ENCODE measurements around the gene TRIP10. TPM values are rescaled to one million over a fixed set of nuclear protein-coding genes. Genes with fewer than 3 reads are reported as not detected.

Gene TRIP10
- total and polyA plus RNA-seq, 4 donors = 3.4 to 9.9 (median 7.4) TPM

- no peak overlapping the region for H3K27ac ChIP-seq (ENCODE audit: low read depth in 1 of 2, low read length in 2 of 2)
- peaks cover 0 to 43% (median 20%) of the 10 kb centered on the region in 4 donors for H3K4me1 ChIP-seq (ENCODE audit: control insufficient read depth in 4 of 4, insufficient read depth in 4 of 4, low read length in 3 of 4)
- no peaks in the 10 kb centered on the region for H3K27me3 ChIP-seq (ENCODE audit: control insufficient read depth in 4 of 4, insufficient read depth in 4 of 4, low read length in 3 of 4)
- DNase-seq (ENCODE audit: low spot score) = no peak
- H3K9ac ChIP-seq (ENCODE audit: low read depth in 1 of 2, low read length in 2 of 2) = no peak overlapping the region
- peaks cover 28 to 62% (median 52%) of the 10 kb centered on the region in 4 donors for H3K36me3 ChIP-seq (ENCODE audit: control insufficient read depth in 4 of 4, insufficient read depth in 3 of 4, low read depth in 1 of 4, low read length in 3 of 4)
- TF ChIP-seq JUND (IDR thresholded peaks at IDR 0.05) (peak in 1 of 2 donors; percentile 13), NR2F2 (IDR thresholded peaks at IDR 0.05) (no peak)
- WGBS = 75% methylated on average over 10 of the region's 10 CpGs
- H3K9me3 ChIP-seq (ENCODE audit: control insufficient read depth in 4 of 4, low read length in 3 of 4) = no peaks in the 10 kb centered on the region
- no peak overlapping the region for H3K4me3 ChIP-seq (ENCODE audit: low read depth in 1 of 3, low read length in 3 of 3)
Measured at GRCh38 chr19:6711605-6712004, 27.9 kb upstream of the TRIP10 start.

DNA sequence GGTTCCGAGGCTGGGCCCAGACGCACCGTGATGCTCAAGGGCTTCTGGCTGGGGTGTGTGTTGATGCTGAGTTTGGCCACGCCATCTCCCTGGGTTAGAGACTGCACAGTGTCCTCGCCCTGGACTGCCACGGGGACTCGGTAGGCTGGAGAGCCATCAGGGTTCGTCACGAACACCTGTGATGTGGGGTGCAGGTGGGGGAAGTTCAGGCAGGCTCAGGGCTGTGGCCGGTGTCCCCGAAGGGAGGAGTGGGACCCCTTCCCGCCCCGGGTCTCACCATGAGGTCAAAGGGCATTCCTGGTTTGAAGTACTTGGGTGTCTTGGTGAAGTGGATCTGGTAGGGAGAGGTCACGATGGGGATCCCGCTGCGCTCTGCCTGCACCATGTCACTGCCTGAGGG lies 27.2 kb upstream of the TRIP10 start:
- TF ChIP-seq ZBTB33 (IDR thresholded peaks at IDR 0.05) = no peak
- TF ChIP-seq NR2F2 (IDR thresholded peaks at IDR 0.05) = peak; percentile 9
- Histone ChIP-seq H3K9me3 (ENCODE audit: control insufficient read depth in 4 of 4, low read length in 3 of 4) (no peaks in the 10 kb centered on the region), H3K9ac (ENCODE audit: low read depth in 1 of 2, low read length in 2 of 2) (no peak overlapping the region), H3K36me3 (ENCODE audit: control insufficient read depth in 4 of 4, insufficient read depth in 3 of 4, low read depth in 1 of 4, low read length in 3 of 4) (peaks cover 26 to 66% (median 56%) of the 10 kb centered on the region in 4 donors), H3K4me3 (ENCODE audit: low read depth in 1 of 3, low read length in 3 of 3) (no peak overlapping the region), H3K27me3 (ENCODE audit: control insufficient read depth in 4 of 4, insufficient read depth in 4 of 4, low read length in 3 of 4) (no peaks in the 10 kb centered on the region), H3K27ac (ENCODE audit: low read depth in 1 of 2, low read length in 2 of 2) (no peak overlapping the region), H3K4me1 (ENCODE audit: control insufficient read depth in 4 of 4, insufficient read depth in 4 of 4, low read length in 3 of 4) (peaks cover 0 to 49% (median 25%) of the 10 kb centered on the region in 4 donors)
- WGBS = 64% methylated on average over 16 of the region's 16 CpGs
- no peak for DNase-seq (ENCODE audit: low spot score)

- no peak overlapping the region for H3K9ac ChIP-seq (ENCODE audit: low read depth in 1 of 2, low read length in 2 of 2)
- no peaks in the 10 kb centered on the region for H3K9me3 ChIP-seq (ENCODE audit: control insufficient read depth in 4 of 4, low read length in 3 of 4)
- WGBS = 73% methylated on average over 20 of the region's 20 CpGs
- H3K27ac ChIP-seq (ENCODE audit: low read depth in 1 of 2, low read length in 2 of 2) = no peak overlapping the region
- H3K36me3 ChIP-seq (ENCODE audit: control insufficient read depth in 4 of 4, insufficient read depth in 3 of 4, low read depth in 1 of 4, low read length in 3 of 4) = peaks cover 22 to 67% (median 57%) of the 10 kb centered on the region in 4 donors
- peak overlapping the region in 1 of 3 donors; percentile 3 for H3K4me3 ChIP-seq (ENCODE audit: low read depth in 1 of 3, low read length in 3 of 3)
- H3K4me1 ChIP-seq (ENCODE audit: control insufficient read depth in 4 of 4, insufficient read depth in 4 of 4, low read length in 3 of 4) = peaks cover 0 to 53% (median 28%) of the 10 kb centered on the region in 4 donors
- no peak for TF ChIP-seq HNF4G (IDR thresholded peaks at IDR 0.05)
- TF ChIP-seq REST (IDR thresholded peaks at IDR 0.05) = no peak
- no peak for TF ChIP-seq ZBTB33 (IDR thresholded peaks at IDR 0.05)
- peak; percentile 5 for TF ChIP-seq NR2F2 (IDR thresholded peaks at IDR 0.05)
- no peak for TF ChIP-seq RAD21 (IDR thresholded peaks at IDR 0.05)
- TF ChIP-seq GABPA (IDR thresholded peaks at IDR 0.05 in 1 of 2, conservative IDR thresholded peaks at IDR 0.05 in 1 of 2) = no peak
- no peak for TF ChIP-seq HNF4A (conservative IDR thresholded peaks at IDR 0.05)
- no peak for DNase-seq (ENCODE audit: low spot score)
- no peaks in the 10 kb centered on the region for H3K27me3 ChIP-seq (ENCODE audit: control insufficient read depth in 4 of 4, insufficient read depth in 4 of 4, low read length in 3 of 4)
Measured at GRCh38 chr19:6712692-6713670, 26.5 kb upstream of the TRIP10 start.
